K562 (cell line): ENCODE data around the gene ABCG2. TPM values are rescaled to one million over a fixed set of nuclear protein-coding genes. Genes with fewer than 3 reads are reported as not detected.

Experiments used
- ATAC-seq: fragments of 200-7000 bp; cut with Tn5 transposase; 3 replicates; pipeline ENCODE4 v1.9.1; 2020; ENCODE audit warnings: moderate library complexity
- BruUV-seq: library from RNA; stranded (reverse); fragments of 400-500 nt; replicated peaks from 2 replicates; lab custom pipeline; 2021; lab: Mats Ljungman, UMichigan
- CTCF ChIA-PET: fragments of 300-600 bp; formaldehyde crosslinking; extraction: SDS; loops from one replicate; lab custom pipeline; 2021; ENCODE audit warnings: low intra/inter-chr PET ratio; lab: Yijun Ruan, JAX
- POLR2A ChIA-PET: fragments of 300-600, 350-650 bp; sonication (Branson Sonifier 250); formaldehyde crosslinking; extraction: SDS; loops from one replicate; lab custom pipeline; 2021; ENCODE audit warnings: antibody characterized with exemption, inconsistent platforms; lab: Yijun Ruan, JAX
- DNase-seq, 4 experiments: peaks; one replicate each; pipeline versions ENCODE4 v3.0.0 to v3.0.0-alpha.2; 2011 to 2018; ENCODE audit warnings: low spot score in 3 of 4, mixed read lengths in 3 of 4; ENCODE audit errors: extremely low read depth in 1 of 4
- FAIRE-seq: peaks from 2 replicates; lab custom pipeline; 2011; peaks lifted over from hg19 to GRCh38; lab: Jason Lieb, UNC
- H2AFZ ChIP-seq: 2 replicates; pipeline ENCODE4 v1.6.0; 2011; ENCODE audit warnings: low read depth, low read length, control low read depth, inconsistent platforms
- H3K27ac ChIP-seq: fragments of 200-600 bp; 3 replicates; pipeline ENCODE4 v1.8.0; 2011; ENCODE audit warnings: low read depth, mild to moderate bottlenecking, control low read depth, inconsistent platforms, low read length, moderate library complexity, mixed read lengths; ENCODE audit errors: extremely low read depth
- H3K27me3 ChIP-seq, 2 experiments: fragments of 300-600 bp in 1 of 2; 2 replicates in 1 of 2; 3 replicates in 1 of 2; pipeline versions ENCODE4 v1.6.0 to v1.8.0; 2011; ENCODE audit warnings: inconsistent platforms in 2 of 2, low read length in 2 of 2, mild to moderate bottlenecking in 1 of 2, mixed read lengths in 1 of 2, moderate library complexity in 1 of 2; ENCODE audit not compliant: control insufficient read depth in 2 of 2, insufficient read depth in 2 of 2
- H3K36me3 ChIP-seq: fragments of 300-600 bp; 3 replicates; pipeline ENCODE4 v1.8.0; 2011; ENCODE audit warnings: mild to moderate bottlenecking, low read length, inconsistent platforms; ENCODE audit not compliant: control insufficient read depth, insufficient read depth
- H3K4me1 ChIP-seq, 2 experiments: fragments of 200-600 bp in 1 of 2; replicated peaks in 1 of 2; 2 replicates in 1 of 2; 3 replicates in 1 of 2; pipeline versions ENCODE4 v1.5.1 to v1.8.0; 2011; ENCODE audit warnings: inconsistent platforms in 2 of 2, low read length in 2 of 2, mild to moderate bottlenecking in 1 of 2, mixed read lengths in 1 of 2, moderate library complexity in 1 of 2; ENCODE audit not compliant: control insufficient read depth in 2 of 2, insufficient read depth in 2 of 2
- H3K4me2 ChIP-seq: 2 replicates; pipeline ENCODE4 v1.6.1; 2011; ENCODE audit warnings: low read length, control low read depth, inconsistent platforms, mixed read lengths; ENCODE audit not compliant: insufficient read depth
- H3K4me3 ChIP-seq: fragments of 200-600 bp; sonication (generic), shearing (Covaris generic); 2 replicates; pipeline ENCODE4 v1.5.1; 2016; ENCODE audit warnings: control low read depth, inconsistent platforms
- H3K79me2 ChIP-seq: fragments of 200-600 bp; 3 replicates; pipeline ENCODE4 v1.8.0; 2011; ENCODE audit warnings: low read length, inconsistent platforms; ENCODE audit not compliant: control insufficient read depth, insufficient read depth
- H3K9ac ChIP-seq, 2 experiments: 2 replicates each; pipeline versions ENCODE4 v1.6.0 to v1.6.1; 2011; ENCODE audit warnings: low read depth in 2 of 2, low read length in 2 of 2, control low read depth in 1 of 2, inconsistent platforms in 1 of 2, mild to moderate bottlenecking in 1 of 2, mixed read lengths in 1 of 2; ENCODE audit not compliant: insufficient read depth in 1 of 2
- H3K9me1 ChIP-seq: one replicate; pipeline ENCODE4 v1.6.0; 2011; ENCODE audit warnings: inconsistent platforms, mild to moderate bottlenecking, low read length, moderate library complexity; ENCODE audit not compliant: control insufficient read depth, insufficient read depth
- H3K9me3 ChIP-seq: replicated peaks from 2 replicates; pipeline ENCODE4 v1.5.1; 2011; ENCODE audit warnings: low read depth, low read length, inconsistent platforms; ENCODE audit not compliant: control insufficient read depth, insufficient read depth
- H4K20me1 ChIP-seq: replicated peaks from 2 replicates; pipeline ENCODE4 v1.6.1; 2011; ENCODE audit warnings: low read length, inconsistent platforms, mixed read lengths; ENCODE audit not compliant: control insufficient read depth, insufficient read depth
- ESRRA ChIP-seq: fragments of 450-650 bp; IDR thresholded peaks from 2 replicates; pipeline ENCODE4 v1.6.1; 2014; ENCODE audit warnings: low read depth, mild to moderate bottlenecking, moderate library complexity, borderline replicate concordance
- NELFE ChIP-seq: IDR thresholded peaks from 2 replicates; pipeline ENCODE4 v1.6.1; 2011; ENCODE audit warnings: mild to moderate bottlenecking; ENCODE audit not compliant: insufficient read depth, insufficient read length
- POLR2AphosphoS5 ChIP-seq: IDR thresholded peaks from 2 replicates; pipeline ENCODE4 v1.6.1; 2011; ENCODE audit warnings: mild to moderate bottlenecking, low read depth, low read length, moderate library complexity; ENCODE audit not compliant: control insufficient read depth, insufficient read depth
- TEAD4 ChIP-seq, 2 experiments: sonication (generic) in 1 of 2; formaldehyde crosslinking in 1 of 2; IDR thresholded peaks; 2 replicates each; pipeline versions ENCODE4 v1.6.1 to v1.8.0; 2012 to 2022; ENCODE audit warnings: borderline replicate concordance in 1 of 2, inconsistent platforms in 1 of 2, low read length in 1 of 2, mild to moderate bottlenecking in 1 of 2, missing genetic modification reagents in 1 of 2
- TFAM ChIP-seq: fragments of 250-450 bp; sonication (Bioruptor Pico); conservative IDR thresholded peaks from 2 replicates; pipeline ENCODE4 v1.5.0; 2021; ENCODE audit warnings: mild to moderate bottlenecking, moderate library complexity
- ZNF23 ChIP-seq: fragments of 250-450 bp; sonication (Bioruptor Pico); IDR thresholded peaks from 2 replicates; pipeline ENCODE4 v1.4.0; 2020; ENCODE audit warnings: mild to moderate bottlenecking
- WGBS: fragments of 100-300 bp; shearing (Covaris generic); methylation state at CpG from one replicate; pipeline ENCODE4 v1.1.6; 2016; ENCODE audit warnings: low coverage, mixed read lengths; ENCODE audit not compliant: insufficient coverage; ENCODE audit errors: missing lambda C conversion rate; 5-methylcytosine and 5-hydroxymethylcytosine counted together
- in situ Hi-C: fragments of 300-500 bp; cut with MboI; formaldehyde crosslinking; loops from 4 replicates; pipeline ENCODE4 v1.15.0; 2018; ENCODE audit warnings: inconsistent platforms, mixed read lengths
- intact Hi-C: fragments of 100-400 bp; cut with micrococcal nuclease; formaldehyde crosslinking; loops from 2 replicates; pipeline ENCODE4 v1.14.2; 2022
- polyA plus RNA-seq, 8 experiments: library from polyadenylated mRNA; depleted of rRNA in 4 of 8; stranded (reverse) in 5 of 8; unstranded in 3 of 8; fragments of >200 nt; fragmentation: Nextera tagmentation in 2 of 8; fragmentation: Illumina TruSeq in 1 of 8; extraction: Ambion mirVana in 2 of 8; extraction: Trizol in 1 of 8; gene quantifications; 2 replicates each; pipeline versions ENCODE4 v1.2.1 to v1.2.3, GENCODE V29; 2011 to 2014; ENCODE audit warnings: inconsistent platforms in 1 of 8, missing spikeins in 1 of 8
- total RNA-seq, 7 experiments: library from RNA; depleted of rRNA in 6 of 7; stranded (reverse); fragments of >200 nt in 6 of 7; fragmentation: Illumina TruSeq in 2 of 7; extraction: Trizol in 2 of 7; gene quantifications; 2 replicates each; pipeline versions ENCODE4 v1.2.1 to v1.2.3, GENCODE V29; 2011 to 2021; ENCODE audit warnings: low replicate concordance in 1 of 7

The ABCG2 gene
- total and polyA plus RNA-seq, 9 of the 15 experiments (the other 6 are each of a cell fraction or from before 2014, with no cell fraction given), result 0.01 to 0.36 (median 0.11) TPM; not detected in 4

- FAIRE-seq (no peak), ATAC-seq (no peak), DNase-seq (no peak)
- Histone ChIP-seq H2AFZ (no peak overlapping the region), H3K27ac (no peak overlapping the region), H3K36me3 (no peaks in the 10 kb centered on the region), H3K9me3 (no peaks in the 10 kb centered on the region), H3K4me1 (no peaks in the 10 kb centered on the region), H3K79me2 (no peaks in the 10 kb centered on the region), H4K20me1 (no peaks in the 10 kb centered on the region), H3K4me3 (no peak overlapping the region), H3K9ac (no peak overlapping the region), H3K9me1 (no peaks in the 10 kb centered on the region), H3K4me2 (no peak overlapping the region), H3K27me3 (no peaks in the 10 kb centered on the region; a peak in 1 of 5 replicates)
- ChIA-PET POLR2A (interaction anchor here (1.1 kb wide), 1 partner anchor 27 kb away, joined by 3 read pairs; no protein-coding TSS in a partner anchor), CTCF (no interaction called here)
- in situ Hi-C loops, result no loop called here
- BruUV-seq, result no TSS peak
- 4% methylated on average over 5 of the region's 5 CpGs for WGBS
- TF ChIP-seq TEAD4 (IDR thresholded peaks at IDR 0.05; ENCODE audit: low read length) (no peak), TEAD4 (CRISPR knock-in tag; IDR thresholded peaks at IDR 0.05; ENCODE audit: borderline replicate concordance) (no peak), TFAM (CRISPR knock-in tag) (no peak), POLR2AphosphoS5 (no peak), ZNF23 (CRISPR knock-in tag) (no peak), ESRRA (no peak), NELFE (no peak)
- intact Hi-C loops, result no loop called here
These were observed 49.1 kb downstream of the ABCG2 start for GRCh38 chr4:88109123-88109881.
